Right hindlimb (tissue), 1 donor: ENCODE results near the gene ATXN7.

Experiments used
- DNase-seq: peaks from one replicate; pipeline ENCODE4 v3.0.0-alpha.2; 2018

ATXN7 gene

GRCh38 chr3:63937661-63938651, 74.3 kb downstream of the ATXN7 start:
- no peak for DNase-seq

- DNase-seq = no peak
Observed at GRCh38 chr3:63940389-63940757, 76.7 kb downstream of the ATXN7 start.

DNA sequence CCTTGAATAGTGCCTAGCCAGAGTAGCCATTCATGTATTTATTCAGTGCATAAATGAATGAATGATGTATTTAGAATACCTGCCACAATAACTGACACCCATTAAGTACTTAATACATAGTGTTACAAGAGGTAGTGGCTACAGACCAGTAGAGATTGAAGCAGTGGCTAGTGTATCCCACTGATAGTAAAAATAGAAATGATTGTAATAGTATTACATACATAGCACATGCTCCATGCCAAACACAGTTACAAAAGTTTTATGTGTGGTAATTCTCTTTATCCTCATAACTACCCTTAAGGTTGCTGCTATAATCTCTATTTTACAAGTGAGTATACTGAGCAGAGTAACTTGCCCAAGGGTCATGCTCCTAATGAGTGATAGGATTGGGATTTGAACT, 78.9 kb downstream of the ATXN7 start:
- no peak for DNase-seq

- no peak for DNase-seq
Observed at GRCh38 chr3:63943678-63944077, 80.0 kb downstream of the ATXN7 start.

DNA sequence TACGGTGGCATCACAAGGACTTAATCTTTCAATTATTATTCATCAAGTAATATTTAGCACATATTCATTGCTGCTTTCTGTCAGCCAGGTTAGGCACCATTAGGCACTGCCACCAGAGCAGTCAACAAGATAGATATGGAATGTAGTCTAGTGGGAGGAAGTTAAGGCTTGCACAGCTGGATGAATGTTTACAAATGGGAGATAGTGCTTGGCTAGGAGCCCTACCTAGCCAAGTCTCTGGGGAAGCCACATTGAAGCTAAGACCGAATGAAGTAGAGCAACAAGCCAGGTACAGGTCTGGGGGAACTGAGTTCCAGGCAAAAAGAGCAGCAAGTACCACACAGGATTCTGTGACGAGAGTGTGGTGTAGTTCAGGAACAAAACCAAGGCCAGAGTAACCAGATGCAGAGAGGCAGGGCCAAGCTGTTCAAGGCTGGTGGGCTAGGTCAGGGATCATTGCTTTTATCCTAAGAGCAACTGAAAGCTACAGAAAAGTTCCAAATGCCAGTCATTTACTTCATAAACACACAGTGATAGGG, 82.0 kb downstream of the ATXN7 start:
- DNase-seq = no peak

GRCh38 chr3:63946753-63947152, 83.1 kb downstream of the ATXN7 start:
- DNase-seq = no peak

GRCh38 chr3:63947594-63947993, 83.9 kb downstream of the ATXN7 start:
- DNase-seq = no peak

DNA sequence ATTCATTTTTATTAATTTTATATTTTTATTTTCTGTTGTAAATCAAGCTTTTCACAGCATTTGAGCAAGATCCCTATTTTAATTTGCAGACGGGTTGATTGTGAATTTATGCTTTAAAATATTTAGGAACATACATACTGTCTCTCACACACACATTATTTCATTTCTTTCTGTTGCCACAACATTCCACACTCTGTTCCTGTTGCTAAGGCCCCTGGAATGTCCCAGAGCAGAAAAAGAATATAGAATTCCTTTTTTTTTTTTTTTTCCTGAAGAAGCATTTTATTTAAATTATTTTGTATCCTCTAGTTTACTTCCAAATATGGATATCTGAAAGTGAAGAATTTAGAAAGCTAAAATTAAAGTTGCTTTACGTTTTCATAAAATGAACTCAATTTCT, 85.3 kb downstream of the ATXN7 start:
- DNase-seq = no peak

- no peak for DNase-seq
Observed at GRCh38 chr3:63950698-63951097, 87.0 kb downstream of the ATXN7 start.

DNA sequence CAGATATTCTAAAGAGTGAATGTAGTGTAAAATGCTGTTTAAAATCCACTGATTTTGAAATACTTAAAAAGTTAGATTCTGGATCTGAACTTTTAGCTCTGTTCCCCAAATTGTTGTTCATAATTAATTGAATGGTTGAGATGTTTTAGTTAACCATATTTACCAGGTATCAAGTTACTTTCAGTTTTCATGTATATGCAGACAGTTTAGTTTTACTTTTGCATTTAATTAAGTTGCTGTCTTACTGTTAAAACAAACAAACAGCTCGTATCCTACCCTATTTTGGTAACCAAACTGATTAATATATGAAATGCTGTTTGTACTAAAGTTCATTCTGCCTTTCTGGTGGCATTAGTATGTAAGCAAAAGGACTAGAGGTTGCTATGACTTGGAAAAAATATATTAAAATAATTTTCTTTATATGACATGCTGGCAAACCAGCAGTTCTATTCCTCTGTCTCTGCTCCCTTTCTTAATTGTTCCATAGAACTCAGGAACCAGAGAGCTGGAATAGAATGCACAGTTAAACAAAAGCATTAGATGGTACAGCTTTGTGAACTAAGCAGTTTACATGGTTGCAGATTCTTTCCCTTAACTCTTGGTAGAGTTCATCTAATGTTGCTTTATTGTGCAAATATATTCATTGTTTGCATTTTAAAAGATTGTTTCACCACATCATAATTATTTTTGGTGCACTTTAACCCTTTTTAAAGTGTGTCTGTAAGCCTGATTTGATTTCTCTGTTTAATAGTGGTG, 88.0 kb downstream of the ATXN7 start:
- no peak for DNase-seq

- DNase-seq = no peak
Observed at GRCh38 chr3:63952248-63952594, 88.6 kb downstream of the ATXN7 start.

GRCh38 chr3:63954182-63954581, 90.5 kb downstream of the ATXN7 start:
- no peak for DNase-seq

- DNase-seq = no peak
Observed at GRCh38 chr3:63955036-63955650, 91.5 kb downstream of the ATXN7 start.

DNA sequence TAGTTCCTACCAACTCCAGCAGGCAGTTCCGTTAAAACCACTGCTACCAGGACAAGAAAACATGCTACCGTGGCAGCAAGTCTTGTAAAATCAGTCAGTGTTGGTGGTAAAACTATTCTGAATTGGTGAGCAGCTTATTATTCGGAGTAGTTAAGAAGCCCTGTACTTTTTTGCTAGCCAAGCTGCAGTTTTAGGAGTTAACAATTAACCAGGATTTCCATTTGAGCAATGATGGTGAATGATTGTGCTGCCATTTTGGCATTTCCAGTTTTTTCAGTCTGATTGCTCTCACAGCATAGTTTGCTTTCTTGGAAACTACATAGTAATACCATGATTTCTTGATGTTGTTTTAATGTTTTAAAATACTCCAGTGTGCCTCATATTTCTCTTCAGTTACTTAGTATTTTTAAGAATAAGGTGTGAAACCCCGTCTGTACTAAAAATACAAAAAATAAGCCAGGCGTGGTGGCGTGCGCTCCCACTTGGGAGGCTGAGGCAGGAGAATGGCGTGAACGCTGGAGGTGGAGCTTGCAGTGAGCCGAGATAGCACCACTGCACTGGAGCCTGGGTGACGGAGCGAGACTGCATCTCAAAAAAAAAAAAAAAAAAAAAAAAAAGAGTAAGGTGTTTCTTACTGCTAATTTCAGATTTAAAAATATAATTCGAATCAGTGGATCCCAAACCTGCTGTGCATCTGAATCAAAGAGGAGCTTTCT, 92.3 kb downstream of the ATXN7 start:
- no peak for DNase-seq

DNA sequence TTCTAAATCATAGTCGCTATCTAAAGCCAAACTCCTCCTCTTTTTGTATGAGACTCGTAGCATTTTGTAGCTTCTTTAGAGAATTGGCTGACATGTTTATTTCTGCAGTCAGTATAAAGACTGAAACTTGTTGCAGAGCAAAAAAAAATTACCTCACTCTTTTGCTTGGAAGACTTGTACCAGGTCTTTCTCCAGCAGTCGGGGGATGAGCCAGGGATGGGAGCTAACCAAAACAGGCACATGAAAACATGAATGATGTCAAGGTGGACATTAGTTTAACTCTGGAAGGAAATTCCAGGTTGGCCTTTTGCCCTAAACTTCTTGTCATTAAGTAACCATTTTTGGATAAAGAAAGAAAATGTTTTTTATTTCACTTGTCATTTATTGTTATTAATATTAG, 95.5 kb downstream of the ATXN7 start:
- no peak for DNase-seq

DNA sequence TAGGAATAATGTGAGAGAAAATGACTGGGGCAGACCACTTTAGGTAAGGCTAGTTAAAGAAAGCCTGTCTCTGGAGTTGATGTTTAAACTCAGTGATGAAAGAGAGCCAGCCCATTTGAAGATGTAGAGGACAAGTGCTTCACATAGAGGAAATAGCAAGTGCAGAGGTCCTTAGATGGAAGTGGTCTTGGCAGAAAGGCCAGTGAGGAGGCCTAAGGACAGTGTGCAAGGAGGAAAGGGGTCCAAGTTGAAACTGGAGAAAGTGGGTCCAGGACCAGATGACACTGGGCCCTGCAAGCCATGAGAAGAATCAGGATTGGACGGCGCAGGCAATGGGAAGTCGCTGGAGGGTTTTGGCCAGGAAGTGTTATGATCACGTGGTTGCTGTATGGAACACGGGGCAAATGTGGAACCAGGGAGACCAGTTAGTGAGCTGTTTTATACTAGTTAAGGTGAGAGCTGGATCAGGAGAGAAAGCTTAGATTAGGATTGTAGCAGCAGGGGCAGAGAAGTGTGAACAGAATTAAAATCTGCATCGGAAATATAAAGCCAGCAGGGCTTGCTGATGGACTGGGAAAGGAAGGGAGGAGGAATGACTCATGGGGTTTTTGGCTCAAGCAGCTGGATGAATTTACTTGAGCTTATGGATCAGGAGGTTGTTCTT, 96.5 kb downstream of the ATXN7 start:
- DNase-seq = peak; percentile 53

- no peak for DNase-seq
Observed at GRCh38 chr3:63961891-63962290, 98.2 kb downstream of the ATXN7 start.

GRCh38 chr3:63963496-63963895, 99.8 kb downstream of the ATXN7 start:
- DNase-seq = no peak

DNA sequence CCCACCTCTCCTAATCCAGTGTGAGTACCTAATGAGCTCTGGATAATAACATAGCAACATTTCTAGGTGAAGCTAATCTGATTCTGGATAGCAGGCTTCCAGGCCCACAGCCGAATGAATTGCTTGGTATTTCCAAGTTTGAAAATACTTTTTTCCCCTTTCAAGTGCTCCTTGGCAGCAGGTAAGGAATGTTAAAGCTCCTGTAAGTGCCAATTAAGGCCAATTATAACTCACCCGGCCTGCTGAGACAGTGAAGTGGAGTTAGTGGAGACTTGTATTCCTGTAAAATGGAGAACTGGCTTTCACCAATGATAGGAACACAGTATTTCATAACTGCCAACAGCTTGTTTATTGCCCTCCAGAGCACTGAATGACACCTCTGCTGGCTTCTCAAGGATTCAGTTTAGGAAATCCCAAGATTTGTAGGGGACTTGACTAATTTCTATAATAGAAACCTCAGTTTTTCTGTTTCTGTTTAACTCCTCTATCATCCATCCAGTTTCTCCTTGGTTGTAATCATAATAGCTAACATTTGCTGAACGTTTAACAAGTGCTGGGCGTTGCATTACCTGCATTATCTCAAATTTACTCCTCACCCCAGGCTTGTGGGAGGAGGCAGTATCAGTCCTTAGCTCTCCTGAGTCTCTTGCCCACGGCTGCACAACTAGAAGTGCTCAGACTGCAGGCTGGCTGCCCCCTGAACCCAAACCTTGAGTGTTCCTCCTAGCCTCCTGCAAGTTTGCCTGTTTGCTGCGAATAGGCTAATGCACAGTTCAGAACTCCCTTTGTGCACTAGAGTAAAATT, 101.2 kb downstream of the ATXN7 start:
- DNase-seq = no peak

DNA sequence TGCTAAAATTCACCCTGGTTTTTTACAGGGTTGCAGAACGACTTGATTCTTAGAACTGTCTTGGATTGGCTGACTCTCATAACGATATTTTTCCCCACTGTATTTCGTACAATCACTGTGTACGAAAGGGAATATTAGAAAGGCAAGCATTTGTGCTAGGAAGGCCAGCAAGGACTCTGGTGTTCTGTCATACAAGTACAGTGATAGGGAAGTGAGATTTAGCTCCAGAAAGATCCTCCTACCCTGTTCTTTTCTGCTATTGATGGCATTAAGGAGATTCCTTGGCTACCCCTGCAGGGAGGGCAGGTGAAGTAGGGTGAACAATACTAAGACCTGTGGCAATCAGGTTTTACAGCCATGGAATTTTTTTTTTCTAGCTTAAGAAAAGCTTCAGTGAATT, 102.3 kb downstream of the ATXN7 start:
- DNase-seq = no peak

DNA sequence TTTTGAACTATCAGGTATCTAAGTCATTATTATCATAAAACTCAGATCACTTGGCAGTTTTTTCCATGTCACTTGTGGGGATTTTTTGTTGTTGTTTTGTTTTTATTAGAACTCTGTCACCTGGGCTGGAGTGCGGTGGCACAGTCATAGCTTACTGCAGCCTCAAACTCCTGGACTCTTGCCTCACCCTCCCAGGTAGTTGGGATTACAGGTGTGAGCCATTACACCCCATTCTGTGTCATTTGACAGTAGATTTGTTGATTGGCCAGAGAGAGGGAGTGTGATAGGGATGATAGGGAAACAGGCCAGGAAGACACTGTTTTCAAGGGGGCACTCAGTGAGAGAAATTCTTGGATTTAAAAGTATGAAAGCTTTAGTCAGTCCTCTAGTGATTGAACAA, 103.2 kb downstream of the ATXN7 start:
- no peak for DNase-seq
